T-helper 2 cell treated with Interferon-gamma antibody and Interleukin-4, amounts not matched to agents 5 μg/mL and 100 μg/mL, for 36 hours (primary cell): ENCODE data around the gene ADAMTS14.

Source experiments
- DNase-seq: peaks from one replicate; pipeline ENCODE4 v3.0.0; 2021; ENCODE audit warnings: low spot score
- H3K27ac Mint-ChIP-seq: one replicate; pipeline ENCODE4 v1.8.0; 2021; ENCODE audit warnings: mild to moderate bottlenecking, mixed read lengths
- H3K27me3 Mint-ChIP-seq: one replicate; pipeline ENCODE4 v1.8.0; 2021; ENCODE audit warnings: low read depth, mixed read lengths
- H3K36me3 Mint-ChIP-seq: one replicate; pipeline ENCODE4 v1.8.0; 2021; ENCODE audit warnings: low read depth, mixed read lengths
- H3K4me1 Mint-ChIP-seq: one replicate; pipeline ENCODE4 v1.8.0; 2021; ENCODE audit warnings: low read depth, mixed read lengths
- H3K4me3 Mint-ChIP-seq: one replicate; pipeline ENCODE4 v1.8.0; 2022; ENCODE audit warnings: mild to moderate bottlenecking, moderate library complexity, mixed read lengths
- H3K9me3 Mint-ChIP-seq: one replicate; pipeline ENCODE4 v1.8.0; 2021; ENCODE audit warnings: mixed read lengths

ADAMTS14 gene

DNA sequence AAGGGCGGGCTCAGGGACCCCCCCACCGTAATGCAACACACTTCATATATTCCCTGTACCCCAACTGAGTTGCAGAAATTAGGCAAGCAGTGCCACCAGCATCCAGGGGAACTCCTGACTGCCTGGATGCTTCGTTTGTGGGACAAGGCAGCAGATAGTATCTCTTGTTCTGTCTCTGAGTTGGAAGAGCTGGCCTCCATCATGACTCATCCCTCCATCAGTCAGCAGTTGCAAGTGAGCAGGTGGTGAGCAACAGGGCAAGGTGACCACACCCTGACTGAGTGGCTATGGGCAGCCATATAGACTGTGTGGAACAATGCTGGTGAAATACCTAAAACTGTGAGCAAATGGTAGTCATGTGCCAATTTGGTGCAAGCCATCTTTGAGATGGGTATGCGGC lies 22.8 kb upstream of the ADAMTS14 start:
- Mint-ChIP-seq H3K27ac (no peak overlapping the region), H3K27me3 (no peaks in the 10 kb centered on the region), H3K36me3 (peaks cover 3% of the 10 kb centered on the region), H3K9me3 (peaks cover 46% of the 10 kb centered on the region), H3K4me1 (no peaks in the 10 kb centered on the region), H3K4me3 (no peak overlapping the region)
- peak; percentile 32 for DNase-seq

DNA sequence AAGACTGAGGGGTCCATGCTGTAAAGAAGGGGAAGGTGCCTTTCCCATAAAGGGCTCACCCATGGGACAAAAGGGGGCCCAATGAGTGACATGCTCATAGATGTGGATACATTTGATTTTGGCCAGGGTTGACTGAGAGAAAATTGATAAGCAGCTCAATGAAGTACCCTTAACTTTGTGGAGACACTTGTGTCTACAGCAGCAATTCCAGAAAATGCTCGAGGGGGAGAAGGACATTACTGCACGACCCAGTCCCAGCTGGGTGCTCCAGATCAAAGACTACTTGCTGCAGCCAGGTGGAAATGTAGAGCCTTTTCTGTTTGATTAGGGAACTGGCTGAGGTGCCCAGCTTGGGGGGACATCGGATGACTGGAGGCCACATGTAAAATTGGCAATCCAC lies 22.2 kb upstream of the ADAMTS14 start:
- DNase-seq: no peak
- Mint-ChIP-seq H3K36me3 (peaks cover 3% of the 10 kb centered on the region), H3K4me1 (no peaks in the 10 kb centered on the region), H3K27ac (no peak overlapping the region), H3K4me3 (no peak overlapping the region), H3K9me3 (peaks cover 46% of the 10 kb centered on the region), H3K27me3 (no peaks in the 10 kb centered on the region)

DNA sequence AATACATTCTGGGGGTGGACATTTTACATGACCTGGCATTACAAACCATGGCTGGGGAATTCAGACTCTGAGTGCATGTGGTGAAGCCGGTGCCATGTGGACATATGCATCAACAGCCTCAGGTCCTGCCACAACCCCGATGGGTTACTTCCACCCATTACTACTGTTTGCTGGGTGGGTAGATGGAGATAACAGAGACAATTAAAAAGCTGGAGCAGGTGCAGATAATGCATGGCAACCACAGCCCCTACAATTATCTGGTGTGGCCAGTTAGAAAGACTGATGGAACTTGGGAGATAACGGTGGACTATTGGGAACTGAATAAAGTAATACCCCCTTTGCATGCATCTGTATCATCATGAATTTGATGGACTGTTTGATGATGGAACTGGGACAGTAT lies 21.6 kb upstream of the ADAMTS14 start:
- DNase-seq: no peak
- H3K36me3 Mint-ChIP-seq: peaks cover 3% of the 10 kb centered on the region
- H3K9me3 Mint-ChIP-seq: peaks cover 46% of the 10 kb centered on the region
- no peaks in the 10 kb centered on the region for H3K27me3 Mint-ChIP-seq
- H3K27ac Mint-ChIP-seq: no peak overlapping the region
- H3K4me3 Mint-ChIP-seq: no peak overlapping the region
- H3K4me1 Mint-ChIP-seq: no peaks in the 10 kb centered on the region

DNA sequence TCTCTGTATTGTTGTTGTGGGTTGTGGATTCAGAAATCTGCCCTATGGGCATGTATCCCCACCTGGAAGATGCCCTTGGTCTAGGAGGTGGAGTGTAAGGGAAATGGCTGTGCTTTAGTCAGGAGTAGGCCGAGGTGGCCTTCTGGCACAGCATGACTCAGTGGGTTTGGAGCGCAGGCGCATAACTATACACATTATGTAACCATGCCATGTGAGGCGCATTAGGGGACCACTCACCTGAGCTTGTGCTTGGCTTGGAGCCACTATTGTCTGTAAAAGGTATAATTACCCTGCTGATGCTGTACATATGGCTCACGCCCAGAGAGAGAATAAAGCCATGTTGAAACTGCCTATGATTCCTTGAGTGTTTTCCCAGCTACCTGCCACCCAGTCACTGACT lies 20.6 kb upstream of the ADAMTS14 start:
- H3K27me3 Mint-ChIP-seq: no peaks in the 10 kb centered on the region
- peaks cover 3% of the 10 kb centered on the region for H3K36me3 Mint-ChIP-seq
- no peak for DNase-seq
- H3K27ac Mint-ChIP-seq: no peak overlapping the region
- peaks cover 46% of the 10 kb centered on the region for H3K9me3 Mint-ChIP-seq
- H3K4me3 Mint-ChIP-seq: no peak overlapping the region
- peaks cover 6% of the 10 kb centered on the region for H3K4me1 Mint-ChIP-seq

DNA sequence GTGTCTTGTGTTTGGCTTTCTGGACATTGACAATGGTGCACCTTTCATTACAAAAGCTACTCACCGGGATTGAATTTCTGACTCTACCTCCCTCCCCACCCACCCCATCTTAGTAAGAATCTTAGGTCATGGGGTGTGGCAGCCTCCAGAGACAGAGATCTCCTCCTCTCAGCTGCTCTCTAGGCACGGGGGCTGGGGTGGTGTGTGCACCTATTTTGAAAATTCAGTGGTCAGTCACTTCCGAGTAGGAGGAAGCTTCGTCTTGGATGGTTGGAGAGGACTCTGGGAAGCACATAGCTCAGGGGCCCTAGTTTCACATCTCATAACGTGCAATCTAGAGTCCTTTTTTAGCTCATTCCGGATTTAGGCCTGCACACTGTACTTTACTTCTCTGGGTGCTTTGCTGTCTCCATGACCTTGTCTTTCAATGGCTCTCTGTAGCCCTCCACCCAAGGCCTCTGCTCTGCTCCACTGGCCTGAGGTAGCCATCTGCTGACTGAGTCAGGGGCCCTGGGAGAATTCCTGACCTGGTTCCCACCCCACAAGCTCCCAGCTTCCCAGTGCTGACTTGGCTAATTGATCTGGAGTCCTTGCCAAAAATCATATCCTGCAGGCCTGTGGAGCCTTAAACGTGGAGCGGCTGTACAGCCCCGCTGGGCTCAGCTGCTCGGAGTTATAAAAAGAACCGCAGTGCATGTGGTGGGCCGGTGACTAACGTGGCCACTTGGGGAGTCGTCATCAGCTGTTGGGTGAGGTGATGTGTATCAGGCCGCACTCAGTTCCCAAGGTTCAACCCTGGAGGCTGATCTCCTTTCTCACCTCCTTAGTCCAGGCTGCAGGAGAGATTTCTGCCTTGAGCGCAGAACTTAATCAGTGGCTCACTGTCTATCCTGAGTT lies 19.3 kb upstream of the ADAMTS14 start:
- DNase-seq: no peak
- H3K27ac Mint-ChIP-seq: no peak overlapping the region

DNA sequence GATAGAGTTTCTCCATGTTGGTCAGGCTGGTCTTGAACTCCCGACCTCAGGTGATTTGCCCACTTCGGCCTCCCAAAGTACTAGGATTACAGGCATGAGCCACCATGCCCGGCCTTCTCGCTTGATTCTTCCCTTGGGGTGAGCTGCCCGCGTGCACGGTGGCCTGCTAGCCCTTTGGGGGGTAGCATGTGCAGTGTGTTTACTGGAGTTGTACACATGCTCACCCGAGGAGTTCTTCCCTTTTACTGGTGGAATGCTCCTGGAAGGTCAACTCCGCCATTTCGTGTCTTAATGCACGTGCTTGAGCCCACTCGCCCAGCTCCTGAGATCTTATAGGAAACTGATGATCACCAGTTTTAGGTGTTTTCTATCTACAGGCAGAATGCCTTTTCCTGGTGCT lies 17.0 kb upstream of the ADAMTS14 start:
- DNase-seq: no peak
- H3K27me3 Mint-ChIP-seq: no peaks in the 10 kb centered on the region
- H3K9me3 Mint-ChIP-seq: peaks cover 26% of the 10 kb centered on the region
- no peaks in the 10 kb centered on the region for H3K36me3 Mint-ChIP-seq
- no peak overlapping the region for H3K4me3 Mint-ChIP-seq
- no peak overlapping the region for H3K27ac Mint-ChIP-seq
- H3K4me1 Mint-ChIP-seq: peaks cover 9% of the 10 kb centered on the region

More for the DNA sequence above, 19.3 kb upstream of the ADAMTS14 start:
- Mint-ChIP-seq H3K4me1 (peaks cover 9% of the 10 kb centered on the region), H3K27me3 (no peaks in the 10 kb centered on the region), H3K36me3 (peaks cover 3% of the 10 kb centered on the region), H3K4me3 (no peak overlapping the region), H3K9me3 (peaks cover 46% of the 10 kb centered on the region)

DNA sequence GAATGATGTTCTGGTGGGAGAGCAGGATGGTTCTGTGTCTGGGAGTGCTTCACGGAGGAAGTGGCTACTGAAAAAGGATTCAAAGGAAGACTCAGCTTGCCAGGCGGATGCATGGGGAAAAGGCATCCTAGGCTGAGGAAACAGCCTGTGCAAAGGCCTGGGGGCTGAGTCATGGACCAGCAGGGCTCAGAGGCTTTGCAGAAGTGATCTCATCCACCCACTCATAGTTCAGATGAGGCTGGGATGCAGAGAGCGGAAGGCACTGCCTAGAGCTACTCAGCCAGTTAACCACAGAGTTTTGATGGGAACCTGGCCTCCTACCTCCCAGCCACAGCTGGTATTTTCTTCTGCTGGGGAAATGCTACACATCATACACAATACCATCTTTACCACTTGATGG lies 15.8 kb upstream of the ADAMTS14 start:
- peaks cover 9% of the 10 kb centered on the region for H3K4me1 Mint-ChIP-seq
- H3K27me3 Mint-ChIP-seq: peaks cover 3% of the 10 kb centered on the region
- H3K4me3 Mint-ChIP-seq: no peak overlapping the region
- no peak overlapping the region for H3K27ac Mint-ChIP-seq
- peaks cover 17% of the 10 kb centered on the region for H3K9me3 Mint-ChIP-seq
- DNase-seq: peak; percentile 79
- no peaks in the 10 kb centered on the region for H3K36me3 Mint-ChIP-seq

DNA sequence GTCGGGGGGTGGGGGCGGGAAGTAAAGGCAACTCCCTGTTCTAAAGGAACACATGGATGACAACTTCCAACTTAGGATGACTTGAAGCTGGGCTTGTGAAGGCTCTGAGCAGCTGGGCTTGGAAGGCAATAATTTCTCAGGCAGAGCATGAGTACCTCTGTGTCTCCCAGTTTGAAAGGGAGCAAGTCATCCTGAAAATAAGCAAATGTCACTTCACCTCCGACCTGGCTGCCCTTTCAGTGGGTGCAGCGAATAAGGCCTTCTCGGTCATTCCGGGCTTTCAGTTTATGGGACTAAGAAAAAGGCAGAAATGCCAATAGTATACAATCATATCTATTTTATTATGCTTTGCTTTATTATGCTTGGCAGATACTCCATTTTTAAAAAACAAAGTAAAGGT lies 15.3 kb upstream of the ADAMTS14 start:
- H3K4me3 Mint-ChIP-seq: no peak overlapping the region
- H3K27ac Mint-ChIP-seq: no peak overlapping the region
- peaks cover 9% of the 10 kb centered on the region for H3K4me1 Mint-ChIP-seq
- H3K27me3 Mint-ChIP-seq: peaks cover 3% of the 10 kb centered on the region
- DNase-seq: no peak
- H3K36me3 Mint-ChIP-seq: no peaks in the 10 kb centered on the region
- H3K9me3 Mint-ChIP-seq: peaks cover 11% of the 10 kb centered on the region

DNA sequence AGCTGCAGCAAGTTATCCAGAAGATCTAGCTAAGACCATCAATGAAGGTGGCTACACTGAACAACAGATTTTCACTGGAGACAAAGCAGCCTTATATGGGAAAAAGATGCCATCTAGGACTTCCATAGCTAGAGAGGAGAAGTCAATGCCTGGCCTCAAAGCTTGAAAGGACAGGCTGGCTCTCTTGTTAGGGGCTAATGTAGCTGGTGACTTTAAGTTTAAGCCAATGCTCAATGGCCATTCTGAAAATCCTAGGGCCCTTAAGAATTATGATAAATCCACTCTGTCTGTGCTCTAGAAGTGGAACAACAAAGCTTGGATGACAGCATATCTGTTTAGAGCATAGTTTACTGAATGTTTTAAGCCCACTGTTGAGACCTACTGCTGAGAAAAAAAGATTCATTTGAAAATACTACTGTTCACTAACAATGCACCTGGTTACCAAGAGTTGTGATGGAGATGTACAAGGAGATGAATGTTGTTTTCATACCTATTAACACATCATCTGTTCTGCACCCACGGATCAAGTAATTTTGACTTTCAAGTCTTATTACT lies 13.6 kb upstream of the ADAMTS14 start:
- H3K27me3 Mint-ChIP-seq: peaks cover 10% of the 10 kb centered on the region
- H3K4me1 Mint-ChIP-seq: peaks cover 9% of the 10 kb centered on the region

DNA sequence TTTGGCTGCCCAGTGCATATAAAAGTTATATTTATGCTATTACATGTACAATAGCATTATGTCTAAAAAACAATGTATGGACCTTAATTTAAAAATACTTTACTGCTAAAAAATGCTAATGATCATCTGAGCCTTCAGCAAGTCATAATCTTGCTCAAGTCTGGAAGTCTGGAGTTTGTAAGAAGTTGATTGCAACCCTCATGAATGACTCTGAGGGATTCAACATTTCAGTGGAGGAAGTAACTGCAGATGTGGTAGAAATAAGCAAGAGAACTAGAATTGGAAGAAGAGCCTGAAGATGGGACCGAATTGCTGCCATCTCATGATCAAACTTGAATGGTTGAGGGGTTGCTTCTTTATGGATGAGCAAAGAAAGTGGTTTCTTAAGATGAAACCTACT lies 13.0 kb upstream of the ADAMTS14 start:
- H3K27me3 Mint-ChIP-seq: peaks cover 10% of the 10 kb centered on the region
- DNase-seq: no peak

More for the DNA sequence above, 13.6 kb upstream of the ADAMTS14 start:
- H3K36me3 Mint-ChIP-seq: no peaks in the 10 kb centered on the region
- no peak overlapping the region for H3K4me3 Mint-ChIP-seq
- no peaks in the 10 kb centered on the region for H3K9me3 Mint-ChIP-seq
- DNase-seq: no peak
- H3K27ac Mint-ChIP-seq: no peak overlapping the region

DNA sequence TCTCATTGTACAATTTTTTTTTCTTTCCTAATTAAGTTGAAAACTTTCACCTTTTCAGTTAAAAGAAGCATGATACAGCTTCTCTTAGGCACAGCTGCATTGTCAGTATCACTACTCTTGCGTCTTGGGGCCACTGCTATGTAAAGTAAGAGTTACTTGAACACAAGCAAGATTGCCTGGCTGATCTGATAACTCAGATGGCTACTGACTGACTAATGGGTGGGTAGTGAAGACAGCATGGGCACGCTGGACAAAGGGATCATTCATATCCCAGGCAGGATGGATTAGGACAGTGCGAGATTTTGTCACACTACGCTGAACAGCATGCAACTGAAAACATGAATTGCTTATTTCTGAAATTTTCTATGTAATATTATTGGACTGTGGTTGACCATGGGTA lies 11.6 kb upstream of the ADAMTS14 start:
- no peak for DNase-seq
- no peak overlapping the region for H3K27ac Mint-ChIP-seq
- H3K9me3 Mint-ChIP-seq: no peaks in the 10 kb centered on the region
- peaks cover 9% of the 10 kb centered on the region for H3K4me1 Mint-ChIP-seq
- peaks cover 10% of the 10 kb centered on the region for H3K27me3 Mint-ChIP-seq
- no peak overlapping the region for H3K4me3 Mint-ChIP-seq
- H3K36me3 Mint-ChIP-seq: no peaks in the 10 kb centered on the region

More for the DNA sequence above, 13.0 kb upstream of the ADAMTS14 start:
- Mint-ChIP-seq H3K9me3 (no peaks in the 10 kb centered on the region), H3K36me3 (no peaks in the 10 kb centered on the region), H3K4me3 (no peak overlapping the region), H3K27ac (no peak overlapping the region), H3K4me1 (peaks cover 9% of the 10 kb centered on the region)

DNA sequence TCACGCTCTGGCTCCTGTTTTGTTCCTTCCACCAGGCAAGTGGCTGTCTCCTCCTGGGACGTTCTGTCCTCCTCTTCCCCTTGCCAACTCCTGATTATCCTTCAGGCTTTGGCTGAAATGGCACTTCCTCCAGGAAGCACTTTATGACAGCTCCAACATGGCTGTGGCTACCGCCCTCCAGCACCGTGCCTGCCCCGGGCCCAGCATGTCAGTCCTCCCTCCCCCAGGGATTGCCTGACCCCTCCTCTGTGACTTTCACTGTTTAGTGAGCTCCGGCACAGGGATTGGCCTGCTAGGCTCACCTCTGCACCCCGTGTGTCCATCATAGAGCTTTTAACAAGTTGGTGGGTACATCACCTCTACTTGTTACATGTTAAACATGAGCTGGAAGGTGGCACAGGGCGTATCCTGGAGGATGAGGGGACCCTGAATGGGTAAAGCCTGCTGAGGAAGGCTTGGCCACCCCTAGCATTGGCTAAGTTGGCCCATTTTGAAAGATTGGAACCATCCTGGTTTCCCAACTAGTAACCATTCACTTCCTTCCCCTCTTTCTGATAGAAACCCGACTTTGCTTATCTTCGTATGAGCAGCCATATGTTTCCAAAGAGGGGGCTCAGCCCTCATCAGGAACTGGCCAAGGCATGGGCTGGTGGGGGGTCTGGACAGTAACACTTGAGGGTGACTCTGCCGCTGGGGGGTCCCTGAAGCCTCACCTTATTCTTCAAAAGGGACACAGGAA lies 10.5 kb upstream of the ADAMTS14 start:
- Mint-ChIP-seq H3K4me1 (peaks cover 2% of the 10 kb centered on the region), H3K27ac (no peak overlapping the region), H3K9me3 (no peaks in the 10 kb centered on the region), H3K36me3 (no peaks in the 10 kb centered on the region), H3K4me3 (no peak overlapping the region), H3K27me3 (peaks cover 10% of the 10 kb centered on the region)
- DNase-seq: no peak

DNA sequence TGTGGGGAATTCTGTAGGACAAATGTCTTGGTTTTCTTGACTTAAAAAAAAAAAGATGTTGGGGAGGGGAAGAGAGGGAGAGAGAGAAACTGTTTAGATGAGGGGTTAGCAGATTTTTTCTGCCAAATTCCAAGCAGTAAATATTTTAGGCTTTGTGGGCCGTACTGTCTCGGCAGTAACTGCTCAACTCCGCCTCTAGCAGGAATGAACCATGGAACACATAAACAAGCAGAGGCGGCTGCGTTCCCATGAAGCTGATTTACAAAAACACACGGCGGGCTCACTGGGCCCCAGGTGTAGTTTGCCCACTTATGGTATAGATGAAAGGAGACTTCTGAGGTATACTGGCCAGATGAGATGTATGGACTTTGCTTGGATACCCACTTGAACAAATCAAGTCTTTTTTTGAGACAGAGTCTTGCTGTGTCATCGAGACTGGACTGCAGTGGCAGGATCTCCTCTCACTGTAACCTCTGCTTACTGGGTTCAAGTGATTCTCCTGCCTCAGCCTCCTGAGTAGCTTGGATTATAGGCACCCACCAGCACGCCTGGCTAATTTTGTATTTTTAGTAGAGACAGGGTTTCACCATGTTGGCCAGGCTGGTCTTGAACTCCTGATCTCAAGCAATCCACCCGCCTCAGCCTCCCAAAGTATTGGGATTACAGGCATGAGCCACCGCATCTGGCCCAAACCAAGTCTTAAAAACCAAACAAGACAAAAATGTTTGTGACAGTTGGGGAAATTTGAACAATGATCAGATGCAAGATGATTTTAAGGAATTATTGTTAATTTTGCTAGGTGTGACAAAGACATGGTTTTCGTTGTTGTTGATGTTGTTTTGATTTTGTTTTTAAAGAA lies 9.7 kb upstream of the ADAMTS14 start:
- H3K27me3 Mint-ChIP-seq: peaks cover 10% of the 10 kb centered on the region
- peaks cover 2% of the 10 kb centered on the region for H3K4me1 Mint-ChIP-seq
- H3K4me3 Mint-ChIP-seq: no peak overlapping the region
- H3K36me3 Mint-ChIP-seq: no peaks in the 10 kb centered on the region
- no peak overlapping the region for H3K27ac Mint-ChIP-seq
- H3K9me3 Mint-ChIP-seq: no peaks in the 10 kb centered on the region
- no peak for DNase-seq
